Renal cortex interstitium (tissue), 11 donors: ENCODE results near the gene DZIP1L. TPM values are rescaled to one million over a fixed set of nuclear protein-coding genes. Genes with fewer than 3 reads are reported as not detected.

Experiments used
- DNase-seq, 11 donors: peaks; one replicate each; pipeline ENCODE4 v3.0.0-alpha.2; 2013; ENCODE audit warnings: low read depth in 9 of 11, low spot score in 4 of 11; ENCODE audit errors: extremely low read depth in 1 of 11
- polyA plus RNA-seq, 3 donors: library from polyadenylated mRNA; unstranded; fragments of 120-200 nt; gene quantifications; one replicate each; pipeline ENCODE4 v1.2.1, GENCODE V29; 2013; ENCODE audit not compliant: insufficient read length in 3 of 3

DZIP1L gene
- polyA plus RNA-seq, 3 donors: 14.5 to 25.7 (median 16.4) TPM

- DNase-seq: no peak
Observed at GRCh38 chr3:138049157-138049919, 66.1 kb downstream of the DZIP1L start.

GRCh38 chr3:138047596-138048158 is 67.7 kb downstream of the DZIP1L start:
- no peak for DNase-seq

GRCh38 chr3:138046955-138047354 is 68.5 kb downstream of the DZIP1L start:
- no peak for DNase-seq

GRCh38 chr3:138046085-138046484 is 69.3 kb downstream of the DZIP1L start:
- DNase-seq: no peak

- no peak for DNase-seq
Observed at GRCh38 chr3:138043266-138044029, 72.0 kb downstream of the DZIP1L start.

- DNase-seq: no peak
Observed at GRCh38 chr3:138042043-138042442, 73.4 kb downstream of the DZIP1L start.

GRCh38 chr3:138038725-138039462 is 76.5 kb downstream of the DZIP1L start:
- DNase-seq: no peak

- DNase-seq: peak in 3 of 11 donors; percentile 2 to 18 (median 7)
Observed at GRCh38 chr3:138036572-138036971, 78.8 kb downstream of the DZIP1L start.

GRCh38 chr3:138034918-138035317 is 80.5 kb downstream of the DZIP1L start:
- DNase-seq: no peak

GRCh38 chr3:138033202-138033691 is 82.2 kb downstream of the DZIP1L start:
- no peak for DNase-seq

- DNase-seq: no peak
Observed at GRCh38 chr3:138032567-138032966, 82.8 kb downstream of the DZIP1L start.

GRCh38 chr3:138031536-138031935 is 83.9 kb downstream of the DZIP1L start:
- DNase-seq: no peak

- DNase-seq: no peak
Observed at GRCh38 chr3:138030734-138031280, 84.6 kb downstream of the DZIP1L start.

- DNase-seq: no peak
Observed at GRCh38 chr3:138027821-138028220, 87.6 kb downstream of the DZIP1L start.

GRCh38 chr3:138025553-138025952 is 89.9 kb downstream of the DZIP1L start:
- no peak for DNase-seq

- DNase-seq: no peak
Observed at GRCh38 chr3:138023754-138024153, 91.7 kb downstream of the DZIP1L start.

- no peak for DNase-seq
Observed at GRCh38 chr3:138019281-138020069, 95.9 kb downstream of the DZIP1L start.

GRCh38 chr3:138016065-138016464 is 99.3 kb downstream of the DZIP1L start:
- no peak for DNase-seq
